HL-60 (cell line): ENCODE results near the gene NR3C1.

Source experiments
- CTCF ChIP-seq: IDR thresholded peaks from one replicate; pipeline ENCODE4 v1.5.1; 2011; ENCODE audit warnings: low read length, control low read depth, inconsistent platforms; ENCODE audit not compliant: insufficient read depth
- POLR2AphosphoS5 ChIP-seq: IDR thresholded peaks from 2 replicates; pipeline ENCODE4 v1.6.1; 2012; ENCODE audit warnings: low read depth

DNA sequence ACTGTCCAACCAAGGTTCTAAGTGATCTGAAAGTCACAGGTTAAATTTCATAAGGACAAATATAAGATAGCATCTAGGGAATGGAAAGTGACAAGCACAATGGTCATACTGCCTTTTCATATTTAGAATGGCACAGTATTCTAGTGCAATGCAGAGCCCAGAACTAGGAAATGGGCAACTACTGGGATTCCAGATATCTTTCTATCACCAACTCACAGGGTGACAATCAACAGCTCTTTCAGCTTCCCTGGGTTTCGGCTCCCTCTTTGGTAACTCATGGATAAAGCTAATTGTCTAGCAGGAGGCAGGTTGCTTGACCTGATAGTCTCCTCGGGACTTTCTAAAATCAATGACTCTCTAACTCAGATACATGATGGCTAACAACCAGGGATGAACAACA, 60.4 kb downstream of the NR3C1 start:
- no peak for TF ChIP-seq POLR2AphosphoS5
- TF ChIP-seq CTCF = no peak
